Naive thymus-derived CD8-positive, alpha-beta T cell (primary cell): ENCODE measurements around the gene RAB33B. TPM values are rescaled to one million over a fixed set of nuclear protein-coding genes. Genes with fewer than 3 reads are reported as not detected.
"Not testable (repeated sequence)": the region's sequence is repeated elsewhere in the genome, so short reads cannot be mapped to it uniquely, and the experiment has no call there.

Experiments used
- ATAC-seq, 2 donors: fragments of 150-1000 bp; cut with Tn5 transposase in 1 of 2; sonication (Bioruptor Pico), chemical (Tn5 transposase) in 1 of 2; 1 replicate in 1 of 2; 2 replicates in 1 of 2; pipeline ENCODE4 v1.10.0; 2021; ENCODE audit warnings: mild to moderate bottlenecking in 2 of 2, moderate library complexity in 2 of 2
- POLR2A ChIA-PET: fragments of 350-600 bp; sonication (Branson Sonifier 250); formaldehyde crosslinking; loops from one replicate; lab custom pipeline; 2021; ENCODE audit warnings: antibody characterized with exemption; lab: Charles Lee
- DNase-seq, 10 donors: peaks; one replicate each; pipeline versions ENCODE4 v3.0.0 to v3.0.0-alpha.2; 2020 to 2022
- H3K27ac Mint-ChIP-seq, 10 donors: one replicate each; pipeline ENCODE4 v1.8.0; 2020 to 2022; ENCODE audit warnings: mild to moderate bottlenecking in 10 of 10, mixed read lengths in 10 of 10, moderate library complexity in 4 of 10, inconsistent platforms in 1 of 10
- H3K27me3 Mint-ChIP-seq, 5 donors: one replicate each; pipeline ENCODE4 v1.8.0; 2021 to 2022; ENCODE audit warnings: mixed read lengths in 5 of 5
- H3K36me3 Mint-ChIP-seq, 3 donors: one replicate each; pipeline ENCODE4 v1.8.0; 2020 to 2022; ENCODE audit warnings: mixed read lengths in 3 of 3, mild to moderate bottlenecking in 2 of 3, inconsistent platforms in 1 of 3
- H3K4me1 Mint-ChIP-seq, 4 donors: one replicate each; pipeline ENCODE4 v1.8.0; 2021 to 2022; ENCODE audit warnings: mixed read lengths in 4 of 4
- H3K4me3 Mint-ChIP-seq, 10 donors: one replicate each; pipeline ENCODE4 v1.8.0; 2020 to 2022; ENCODE audit warnings: mild to moderate bottlenecking in 10 of 10, mixed read lengths in 10 of 10, moderate library complexity in 6 of 10, inconsistent platforms in 1 of 10
- H3K9me3 Mint-ChIP-seq, 9 donors: one replicate each; pipeline ENCODE4 v1.8.0; 2020 to 2022; ENCODE audit warnings: mixed read lengths in 9 of 9, mild to moderate bottlenecking in 3 of 9, inconsistent platforms in 1 of 9, moderate library complexity in 1 of 9
- polyA plus RNA-seq, 3 donors: library from polyadenylated mRNA; unstranded; fragments of 300-500 nt; fragmentation: Illumina TruSeq; gene quantifications; one replicate each; pipeline ENCODE4 v1.2.3, GENCODE V29; 2021
- total RNA-seq, 8 experiments: library from RNA in 2 of 8; stranded (reverse) in 2 of 8; gene quantifications; one replicate each; pipeline ENCODE4 v1.2.3 and lab custom pipeline; 2021 to 2026

RAB33B gene
- total and polyA plus RNA-seq, 5 experiments from 2014 or later, result 6.4 to 13.3 (median 6.9) TPM

DNA sequence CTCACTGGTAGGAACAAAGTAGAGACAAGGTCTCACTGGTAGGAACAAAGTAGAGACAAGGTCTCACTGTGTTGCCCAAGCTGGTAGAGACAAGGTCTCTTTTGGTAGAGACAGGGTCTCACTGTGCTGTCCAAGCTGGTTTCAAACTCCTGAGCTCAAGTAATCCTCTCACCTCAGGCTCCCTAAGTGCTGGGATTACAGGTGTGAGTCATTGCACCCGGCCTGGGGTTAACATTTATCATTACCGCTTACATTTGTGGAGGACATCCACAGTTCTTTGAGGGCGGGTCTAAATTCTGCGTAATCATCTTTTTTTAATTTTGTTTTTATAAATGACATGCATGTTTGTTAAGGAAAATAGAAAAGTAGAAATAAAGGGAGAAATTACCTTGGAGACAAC, 12.0 kb downstream of the RAB33B start:
- Mint-ChIP-seq H3K36me3 (peaks cover 21 to 39% (median 38%) of the 10 kb centered on the region in 3 donors), H3K4me1 (peaks cover 16 to 45% (median 33%) of the 10 kb centered on the region in 4 donors), H3K27me3 (no peaks in the 10 kb centered on the region), H3K9me3 (peaks cover 0 to 25% (median 16%) of the 10 kb centered on the region in 9 donors), H3K4me3 (no peak overlapping the region), H3K27ac (no peak overlapping the region)
- no peak for DNase-seq
- no peak for ATAC-seq
- POLR2A ChIA-PET, result no interaction called here

DNA sequence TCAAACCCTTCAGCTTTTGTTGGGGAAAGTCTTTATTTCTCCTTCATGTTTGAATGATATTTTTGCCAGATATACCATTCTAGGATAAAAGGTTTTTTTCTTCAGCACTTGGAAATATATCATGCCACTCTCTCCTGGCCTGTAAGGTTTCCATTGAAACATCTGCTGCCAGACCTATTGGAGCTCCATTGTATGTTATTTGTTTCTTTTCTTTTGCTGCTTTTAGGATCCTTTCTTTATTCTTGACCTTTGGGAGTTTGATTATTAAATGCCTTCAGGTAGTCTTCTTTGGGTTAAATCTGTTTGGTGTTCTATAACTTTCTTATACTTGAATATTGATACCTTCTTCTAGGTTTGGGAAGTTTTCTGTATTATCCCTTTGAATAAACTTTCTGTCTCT, 14.8 kb downstream of the RAB33B start:
- H3K27me3 Mint-ChIP-seq, POLR2A ChIA-PET, DNase-seq, ATAC-seq: not testable (repeated sequence)
- Mint-ChIP-seq H3K27ac (peak overlapping the region in 1 of 10 donors; percentile 50), H3K4me3 (peak overlapping the region in 1 of 10 donors; percentile 55), H3K4me1 (peaks cover 20 to 39% (median 34%) of the 10 kb centered on the region in 4 donors), H3K36me3 (peaks cover 38 to 57% (median 45%) of the 10 kb centered on the region in 3 donors), H3K9me3 (peaks cover 7 to 29% (median 23%) of the 10 kb centered on the region in 9 donors)

DNA sequence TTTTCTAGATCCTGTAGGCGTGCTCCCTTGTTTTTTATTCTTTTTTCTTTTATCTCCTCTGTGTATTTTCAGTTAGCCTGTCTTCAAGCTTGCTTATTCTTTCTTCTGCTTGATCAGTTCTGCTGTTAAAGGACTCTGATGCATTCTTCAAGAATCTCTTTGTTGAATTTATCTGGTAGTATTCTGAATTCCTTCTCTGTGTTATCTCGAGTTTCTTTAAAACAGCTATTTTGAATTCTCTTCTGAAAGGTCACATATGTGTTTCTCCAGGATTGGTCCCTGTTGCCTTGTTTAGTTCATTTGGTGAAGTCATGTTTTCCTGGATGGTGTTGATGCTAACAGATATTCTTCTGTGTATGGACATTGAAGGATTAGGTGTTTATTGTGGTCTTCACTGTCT, 15.3 kb downstream of the RAB33B start:
- Mint-ChIP-seq H3K4me1 (peaks cover 20 to 39% (median 32%) of the 10 kb centered on the region in 4 donors), H3K9me3 (peaks cover 7 to 28% (median 21%) of the 10 kb centered on the region in 9 donors), H3K36me3 (peaks cover 38 to 54% (median 44%) of the 10 kb centered on the region in 3 donors), H3K27ac (peak overlapping the region in 1 of 10 donors; percentile 50), H3K4me3 (peak overlapping the region in 3 of 10 donors; percentile 10 to 55 (median 19)), H3K27me3 (no peaks in the 10 kb centered on the region)
- DNase-seq (no peak), ATAC-seq (no peak)
- POLR2A ChIA-PET, result no interaction called here

DNA sequence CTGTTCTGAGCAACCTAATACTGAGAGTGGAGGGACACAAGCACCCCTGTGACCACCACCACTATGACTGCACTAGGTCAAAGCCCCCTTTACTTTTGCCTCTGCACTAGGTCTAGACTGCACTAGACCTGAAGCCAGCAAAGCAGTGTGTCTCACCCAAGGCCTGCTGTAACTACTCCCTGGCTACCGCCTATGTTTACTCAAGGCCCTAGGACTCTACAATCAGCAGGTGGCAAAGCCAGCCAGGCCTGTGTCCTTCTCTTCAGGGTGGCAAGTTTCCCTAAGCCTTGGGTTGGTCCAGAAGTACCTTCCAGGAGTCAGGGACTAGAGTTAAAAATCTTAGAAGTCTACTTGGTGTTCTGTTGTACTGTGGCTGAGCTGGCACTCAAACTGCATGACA, 15.9 kb downstream of the RAB33B start:
- H3K36me3 Mint-ChIP-seq, result peaks cover 38 to 51% (median 46%) of the 10 kb centered on the region in 3 donors
- H3K4me3 Mint-ChIP-seq, result no peak overlapping the region

DNA sequence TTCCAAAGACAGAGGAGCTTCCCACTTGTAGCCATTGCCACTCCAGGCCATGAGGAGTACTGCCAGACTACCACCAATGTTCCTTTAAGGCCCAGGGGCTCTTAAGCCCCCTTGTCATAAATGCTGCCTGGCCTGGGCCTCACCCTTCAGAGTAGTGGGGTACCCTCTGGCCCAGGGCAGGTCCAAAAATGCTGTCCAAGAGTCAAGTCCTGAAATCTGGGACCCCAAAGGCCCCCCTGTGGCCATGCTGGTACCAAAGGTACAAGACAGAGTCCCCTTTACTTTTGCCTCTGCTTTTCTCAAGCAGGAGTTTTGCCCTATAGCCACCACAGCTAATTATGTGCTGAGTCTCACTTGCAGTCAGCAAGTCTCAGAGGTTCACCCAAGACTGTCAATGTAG, 16.4 kb downstream of the RAB33B start:
- no peak for ATAC-seq
- peak overlapping the region in 1 of 10 donors; percentile 38 for H3K27ac Mint-ChIP-seq
- H3K36me3 Mint-ChIP-seq, result peaks cover 38 to 49% (median 45%) of the 10 kb centered on the region in 3 donors

More for the DNA sequence above, 15.9 kb downstream of the RAB33B start:
- peaks cover 20 to 36% (median 30%) of the 10 kb centered on the region in 4 donors for H3K4me1 Mint-ChIP-seq
- no peak for DNase-seq
- peaks cover 7 to 28% (median 21%) of the 10 kb centered on the region in 9 donors for H3K9me3 Mint-ChIP-seq
- ATAC-seq, result no peak
- POLR2A ChIA-PET, result no interaction called here
- H3K27ac Mint-ChIP-seq, result no peak overlapping the region
- H3K27me3 Mint-ChIP-seq, result no peaks in the 10 kb centered on the region

DNA sequence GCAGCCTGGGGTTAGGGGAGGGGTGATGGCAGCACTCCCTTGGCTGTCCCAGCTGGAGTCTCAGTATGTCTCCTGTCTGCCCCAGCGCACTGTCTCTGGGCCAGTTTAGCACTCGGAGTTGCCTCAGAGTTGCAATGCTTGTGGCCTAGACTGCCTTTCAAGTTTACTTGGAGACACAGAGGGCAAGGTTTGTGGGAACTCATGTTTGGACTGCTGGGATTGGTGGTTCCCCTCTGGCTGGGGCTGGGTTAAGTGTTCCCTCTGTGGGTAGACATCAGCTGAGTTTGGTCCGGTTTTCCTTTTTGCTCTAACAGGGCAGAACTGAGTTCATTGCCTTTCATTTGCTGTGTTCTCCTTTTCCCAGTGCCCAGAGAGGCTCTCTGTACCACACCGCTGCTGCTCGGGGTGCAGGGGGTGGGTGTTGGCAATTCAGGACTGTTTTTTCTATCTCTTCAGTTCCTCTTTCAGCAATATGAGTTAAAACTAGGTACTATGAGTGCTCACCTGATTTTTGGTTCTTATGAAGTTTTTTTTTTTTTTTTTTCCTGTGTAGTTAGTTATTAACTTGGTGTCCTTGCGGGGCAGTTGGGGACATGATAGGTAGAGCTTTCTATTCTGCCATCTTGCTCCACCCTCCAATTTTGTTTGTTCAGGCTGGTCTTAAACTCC, 17.2 kb downstream of the RAB33B start:
- Mint-ChIP-seq H3K27ac (no peak overlapping the region), H3K4me1 (peaks cover 20 to 31% (median 28%) of the 10 kb centered on the region in 4 donors), H3K27me3 (no peaks in the 10 kb centered on the region), H3K4me3 (no peak overlapping the region), H3K36me3 (peaks cover 38 to 49% (median 49%) of the 10 kb centered on the region in 3 donors), H3K9me3 (peaks cover 7 to 28% (median 21%) of the 10 kb centered on the region in 9 donors)
- POLR2A ChIA-PET, result no interaction called here
- DNase-seq (no peak), ATAC-seq (no peak)

More for the DNA sequence above, 16.4 kb downstream of the RAB33B start:
- Mint-ChIP-seq H3K27me3 (no peaks in the 10 kb centered on the region), H3K4me3 (no peak overlapping the region), H3K9me3 (peaks cover 7 to 28% (median 21%) of the 10 kb centered on the region in 9 donors), H3K4me1 (peaks cover 20 to 34% (median 30%) of the 10 kb centered on the region in 4 donors)
- DNase-seq, result no peak
- POLR2A ChIA-PET, result no interaction called here

DNA sequence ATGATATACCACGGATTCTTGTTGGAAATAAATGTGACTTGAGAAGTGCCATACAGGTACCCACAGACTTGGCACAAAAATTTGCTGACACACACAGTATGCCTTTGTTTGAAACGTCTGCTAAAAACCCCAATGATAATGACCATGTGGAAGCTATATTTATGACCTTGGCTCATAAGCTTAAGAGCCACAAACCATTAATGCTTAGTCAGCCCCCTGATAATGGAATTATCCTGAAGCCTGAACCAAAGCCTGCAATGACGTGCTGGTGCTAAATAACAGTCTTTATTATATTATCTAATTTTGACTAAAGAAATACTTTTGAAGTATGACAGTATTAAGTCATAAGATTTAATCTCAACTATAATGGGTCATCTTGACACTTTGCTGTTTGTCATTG, 18.9 kb downstream of the RAB33B start:
- DNase-seq (no peak), ATAC-seq (no peak)
- peaks cover 7 to 26% (median 20%) of the 10 kb centered on the region in 9 donors for H3K9me3 Mint-ChIP-seq
- no peak overlapping the region for H3K27ac Mint-ChIP-seq
- POLR2A ChIA-PET, result no interaction called here
- no peak overlapping the region for H3K4me3 Mint-ChIP-seq
- H3K27me3 Mint-ChIP-seq, result no peaks in the 10 kb centered on the region
- peaks cover 22 to 32% (median 27%) of the 10 kb centered on the region in 4 donors for H3K4me1 Mint-ChIP-seq
- peaks cover 36 to 58% (median 45%) of the 10 kb centered on the region in 3 donors for H3K36me3 Mint-ChIP-seq

DNA sequence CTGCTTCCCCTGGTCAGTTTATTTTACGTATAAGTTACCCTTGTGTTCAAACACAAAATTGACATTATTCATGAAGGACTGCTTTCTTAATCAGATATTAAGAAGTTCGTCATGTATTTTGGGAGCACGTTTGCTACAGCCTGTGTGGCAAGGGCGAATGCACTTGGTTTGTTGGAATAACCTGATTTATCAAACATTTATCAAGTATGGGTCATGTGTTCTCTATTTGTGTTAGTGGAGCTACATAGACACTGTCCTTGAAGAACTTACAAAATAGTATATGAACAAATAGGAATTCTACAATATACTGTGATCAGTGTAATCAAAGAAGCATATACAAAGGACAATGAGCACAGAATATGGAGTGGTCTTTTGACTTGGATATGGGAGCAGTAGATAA, 22.4 kb downstream of the RAB33B start:
- H3K4me1 Mint-ChIP-seq, result peaks cover 3 to 9% (median 6%) of the 10 kb centered on the region in 4 donors
- H3K27me3 Mint-ChIP-seq, result no peaks in the 10 kb centered on the region
- peaks cover 0 to 8% (median 6%) of the 10 kb centered on the region in 9 donors for H3K9me3 Mint-ChIP-seq
- peaks cover 14 to 47% (median 22%) of the 10 kb centered on the region in 3 donors for H3K36me3 Mint-ChIP-seq
- POLR2A ChIA-PET, result no interaction called here
- H3K4me3 Mint-ChIP-seq, result no peak overlapping the region
- ATAC-seq (no peak), DNase-seq (no peak)
- no peak overlapping the region for H3K27ac Mint-ChIP-seq

DNA sequence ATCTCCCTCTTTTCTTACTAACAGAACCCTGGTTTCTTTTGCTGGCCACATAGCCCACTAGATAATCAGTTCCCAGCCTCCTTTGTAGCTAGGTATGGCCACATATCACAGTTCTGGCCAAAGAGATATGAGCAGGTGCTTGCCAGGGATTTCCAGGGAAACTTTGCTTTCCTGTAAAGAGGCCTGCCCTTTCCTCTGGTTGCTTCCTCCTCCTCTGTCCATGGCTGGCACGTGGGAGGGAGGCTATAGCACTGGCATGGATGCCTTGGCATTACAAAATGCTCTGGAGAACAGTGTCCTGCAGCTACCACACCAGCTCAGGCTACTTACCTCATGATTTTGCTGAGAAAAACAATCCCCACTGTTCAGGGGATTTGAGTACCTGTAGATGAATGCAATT, 27.5 kb downstream of the RAB33B start:
- DNase-seq (no peak), ATAC-seq (no peak)
- H3K4me1 Mint-ChIP-seq, result peaks cover 0 to 5% (median 2%) of the 10 kb centered on the region in 4 donors
- H3K27me3 Mint-ChIP-seq, result peaks cover 0 to 4% (median 0%) of the 10 kb centered on the region in 5 donors
- no peaks in the 10 kb centered on the region for H3K9me3 Mint-ChIP-seq
- POLR2A ChIA-PET, result no interaction called here
- H3K27ac Mint-ChIP-seq, result peak overlapping the region in 1 of 10 donors; percentile 46
- no peak overlapping the region for H3K4me3 Mint-ChIP-seq
- peaks cover 0 to 14% (median 0%) of the 10 kb centered on the region in 3 donors for H3K36me3 Mint-ChIP-seq

DNA sequence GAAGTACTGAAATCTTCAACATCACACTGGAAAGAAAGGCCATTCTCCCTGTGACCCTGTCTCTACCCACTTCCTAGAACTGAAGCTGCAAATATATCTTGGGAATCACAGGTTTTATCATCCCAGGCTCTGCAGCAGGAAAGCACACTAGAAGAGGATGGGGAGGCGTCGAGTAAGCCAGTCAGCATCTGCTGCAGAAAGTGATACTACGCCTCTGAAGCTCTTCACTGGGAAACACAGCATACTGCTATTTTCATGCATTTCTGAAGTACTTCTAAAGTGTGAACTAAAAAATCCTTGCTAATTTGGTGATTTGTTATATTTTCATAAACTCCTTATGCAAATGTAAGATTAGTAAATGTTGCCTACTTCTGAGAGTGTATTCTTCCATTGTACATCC, 29.1 kb downstream of the RAB33B start:
- peaks cover 0 to 2% (median 0%) of the 10 kb centered on the region in 4 donors for H3K4me1 Mint-ChIP-seq
- no peak overlapping the region for H3K4me3 Mint-ChIP-seq
- H3K36me3 Mint-ChIP-seq, result peaks cover 0 to 8% (median 0%) of the 10 kb centered on the region in 3 donors
- no peak overlapping the region for H3K27ac Mint-ChIP-seq
- DNase-seq (no peak), ATAC-seq (no peak)
- peaks cover 0 to 4% (median 0%) of the 10 kb centered on the region in 5 donors for H3K27me3 Mint-ChIP-seq
- no peaks in the 10 kb centered on the region for H3K9me3 Mint-ChIP-seq
- POLR2A ChIA-PET, result no interaction called here

DNA sequence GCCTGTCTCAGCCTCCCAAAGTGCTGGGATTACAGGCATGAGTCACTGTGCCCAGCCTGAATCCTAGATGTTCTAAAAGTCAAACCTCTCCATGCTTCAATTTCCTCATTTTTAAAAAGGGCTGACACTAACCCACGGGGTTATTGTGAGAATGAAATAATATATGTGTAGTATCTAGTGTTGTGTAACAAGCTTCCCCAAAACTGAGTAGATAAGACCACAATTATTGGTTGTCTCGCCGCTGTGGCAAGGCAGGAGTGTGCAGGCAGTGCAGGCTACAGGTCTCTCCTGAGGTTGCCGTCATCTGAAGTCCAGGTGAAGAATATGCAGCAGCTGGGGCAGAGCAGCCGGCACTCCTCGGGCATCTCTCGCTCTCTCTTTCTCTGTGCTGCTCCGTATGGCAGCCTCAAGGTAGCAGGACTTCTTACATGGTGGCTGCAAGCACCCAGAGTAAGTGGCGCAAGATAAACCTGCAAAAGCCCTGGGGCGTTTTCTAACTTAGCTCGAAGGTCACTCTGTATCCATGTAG, 30.9 kb downstream of the RAB33B start:
- Mint-ChIP-seq H3K4me1 (no peaks in the 10 kb centered on the region), H3K27me3 (peaks cover 0 to 4% (median 0%) of the 10 kb centered on the region in 5 donors)
- ATAC-seq, result no peak

DNA sequence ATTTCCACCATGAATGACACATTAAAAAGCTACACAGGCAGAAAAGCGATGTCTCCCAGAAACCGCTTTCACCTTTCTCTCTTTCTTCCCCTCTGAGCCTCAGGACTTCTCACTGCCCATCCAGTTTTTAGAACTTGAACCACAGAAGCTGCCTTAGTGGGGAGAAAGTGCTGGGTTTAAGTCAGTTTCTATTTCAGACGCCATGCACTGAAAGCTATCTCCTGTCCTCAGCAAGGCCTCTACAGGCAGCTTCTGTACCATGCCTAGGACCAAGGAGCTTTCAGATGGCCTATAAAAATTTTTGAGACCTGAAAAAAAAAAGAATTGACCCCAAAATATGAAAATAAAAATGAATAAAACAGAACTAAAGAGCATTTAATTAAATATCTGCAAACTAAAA, 34.5 kb downstream of the RAB33B start:
- peaks cover 0 to 7% (median 2%) of the 10 kb centered on the region in 5 donors for H3K27me3 Mint-ChIP-seq
- no peaks in the 10 kb centered on the region for H3K4me1 Mint-ChIP-seq
- no peaks in the 10 kb centered on the region for H3K9me3 Mint-ChIP-seq
- POLR2A ChIA-PET, result no interaction called here
- no peak overlapping the region for H3K4me3 Mint-ChIP-seq
- ATAC-seq (no peak), DNase-seq (no peak)
- peak overlapping the region in 1 of 10 donors; percentile 28 for H3K27ac Mint-ChIP-seq
- no peaks in the 10 kb centered on the region for H3K36me3 Mint-ChIP-seq

More for the DNA sequence above, 30.9 kb downstream of the RAB33B start:
- Mint-ChIP-seq H3K27ac (no peak overlapping the region), H3K9me3 (no peaks in the 10 kb centered on the region), H3K36me3 (no peaks in the 10 kb centered on the region), H3K4me3 (no peak overlapping the region)
- no peak for DNase-seq
- POLR2A ChIA-PET, result no interaction called here

DNA sequence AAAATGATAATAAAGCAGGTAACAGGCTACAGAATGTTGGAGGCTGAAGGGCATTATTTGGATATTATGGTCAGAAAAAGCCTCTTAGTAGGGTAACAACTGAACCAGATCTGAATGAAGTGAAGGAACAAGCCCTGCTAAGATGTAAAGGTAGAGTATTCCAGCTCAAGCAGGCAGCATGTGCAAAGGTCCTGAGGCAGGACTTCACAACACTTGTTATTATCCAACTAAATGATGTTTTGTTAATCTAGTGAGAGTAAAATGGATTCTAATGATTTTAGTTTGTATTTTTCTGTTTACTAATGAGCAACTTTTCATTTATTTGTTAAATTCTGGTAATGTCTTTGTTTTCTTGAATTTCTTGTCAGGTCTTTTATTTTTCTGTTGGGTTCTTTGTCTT, 35.7 kb downstream of the RAB33B start:
- Mint-ChIP-seq H3K27ac (no peak overlapping the region), H3K4me3 (no peak overlapping the region), H3K36me3 (no peaks in the 10 kb centered on the region), H3K27me3 (peaks cover 0 to 7% (median 2%) of the 10 kb centered on the region in 5 donors), H3K4me1 (no peaks in the 10 kb centered on the region), H3K9me3 (no peaks in the 10 kb centered on the region)
- POLR2A ChIA-PET, result no interaction called here
- ATAC-seq (no peak), DNase-seq (no peak)
